Measurements from ENCODE around the gene APCDD1.

- TF ChIP-seq RAD21 (IDR thresholded peaks at IDR 0.05; ENCODE audit: low read depth) = no peak
- TF ChIP-seq REST (IDR thresholded peaks at IDR 0.05; ENCODE audit: low read depth) = no peak
- no peak for TF ChIP-seq CEBPB (IDR thresholded peaks at IDR 0.05)
- TF ChIP-seq EP300 (IDR thresholded peaks at IDR 0.05; ENCODE audit: borderline replicate concordance) = no peak
- TF ChIP-seq ZBTB7A (IDR thresholded peaks at IDR 0.05; ENCODE audit: low read depth) = no peak
- TF ChIP-seq TEAD4 (IDR thresholded peaks at IDR 0.05) = no peak
Measured at GRCh38 chr18:10442551-10442971, 11.9 kb upstream of the APCDD1 start.

Data from Ishikawa (cell line).